ENCODE measurements around the gene CDH4. TPM values are rescaled to one million over a fixed set of nuclear protein-coding genes. Genes with fewer than 3 reads are reported as not detected.

CDH4 gene
- total and polyA plus RNA-seq, 2 donors (not counting 3 experiments of a cell fraction or from before 2014, with no cell fraction given): 0.17 to 0.51 TPM

- intact Hi-C loops (cut with micrococcal nuclease): no loop called here
- no peak overlapping the region for H3K4me3 ChIP-seq (replicated peaks in 1 of 3; ENCODE audit: insufficient read depth in 1 of 3, low read depth in 1 of 3, low read length in 3 of 3)
- CTCF ChIA-PET: no interaction called here
- POLR2A ChIA-PET: no interaction called here
- BruUV-seq (replicated peaks): no TSS peak
- H3K4me2 ChIP-seq (ENCODE audit: insufficient read depth, low read length): no peak overlapping the region
- dilution Hi-C loops (cut with MboI; ENCODE audit: extremely low pct_ligation_motif_present, low sequenced_read_pairs): no loop called here
- peaks cover 8% of the 10 kb centered on the region for H3K9me3 ChIP-seq (replicated peaks; ENCODE audit: control insufficient read depth, insufficient read depth, low read length)
- H4K20me1 ChIP-seq (replicated peaks; ENCODE audit: control insufficient read depth, extremely low read depth, insufficient read depth, low read length): no peaks in the 10 kb centered on the region
- H3K9ac ChIP-seq (replicated peaks; ENCODE audit: extremely low read depth, insufficient read depth, low read length): no peak overlapping the region
- H3K9me1 ChIP-seq (replicated peaks; ENCODE audit: control insufficient read depth, extremely low read depth, insufficient read depth, low read length): no peaks in the 10 kb centered on the region
- DNase-seq (ENCODE audit: low read depth, low spot score) (no peak), FAIRE-seq (no peak)
- H3K4me1 ChIP-seq (ENCODE audit: control insufficient read depth, extremely low read depth, insufficient read depth, low read length): no peaks in the 10 kb centered on the region
- H3K27me3 ChIP-seq (ENCODE audit: control insufficient read depth in 2 of 2, insufficient read depth in 2 of 2, low read length in 2 of 2): no peaks in the 10 kb centered on the region
- no peak overlapping the region for H2AFZ ChIP-seq (ENCODE audit: low read depth, low read length)
- no peaks in the 10 kb centered on the region for H3K79me2 ChIP-seq (ENCODE audit: control insufficient read depth, insufficient read depth, low read length)
- TF ChIP-seq CTCF (IDR thresholded peaks at IDR 0.05; ENCODE audit: extremely low read depth in 1 of 2, insufficient read depth in 1 of 2, low read depth in 1 of 2, low read length in 2 of 2): no peak
- no peak for TF ChIP-seq EZH2 (IDR thresholded peaks at IDR 0.05; ENCODE audit: borderline replicate concordance, low read depth, low read length, severe bottlenecking)
- TF ChIP-seq MAX (IDR thresholded peaks at IDR 0.05; ENCODE audit: insufficient read depth, insufficient read length): no peak
- TF ChIP-seq POLR2A (IDR thresholded peaks at IDR 0.05; ENCODE audit: low read depth, low read length): no peak
- no peak for TF ChIP-seq FOS (IDR thresholded peaks at IDR 0.05; ENCODE audit: borderline replicate concordance, insufficient read depth, low read length)
- TF ChIP-seq POLR2AphosphoS5 (IDR thresholded peaks at IDR 0.05; ENCODE audit: insufficient read depth, low read depth, low read length): no peak
- TF ChIP-seq GATA2 (IDR thresholded peaks at IDR 0.05; ENCODE audit: insufficient read depth, insufficient read length, low read depth, low read length): no peak
- TF ChIP-seq JUN (IDR thresholded peaks at IDR 0.05; ENCODE audit: borderline replicate concordance, insufficient read depth, insufficient read length, low read depth): no peak
- TF ChIP-seq MYC (IDR thresholded peaks at IDR 0.05; ENCODE audit: low read depth, low read length): no peak
- no peaks in the 10 kb centered on the region for H3K36me3 ChIP-seq (ENCODE audit: control insufficient read depth in 2 of 2, extremely low read depth in 1 of 2, insufficient read depth in 2 of 2, low read length in 2 of 2)
- H3K27ac ChIP-seq (ENCODE audit: insufficient read depth, low read depth, low read length): no peak overlapping the region
Observed at GRCh38 chr20:61682996-61683681, 431.1 kb downstream of the CDH4 start.

Data from endothelial cell of umbilical vein (primary cell).